ENCODE data around the gene VRTN.

VRTN gene

GRCh38 chr14:74391479-74391878 lies 43.2 kb downstream of the VRTN start:
- Histone ChIP-seq H3K4me3 (ENCODE audit: low read depth in 1 of 2, low read length in 2 of 2) (no peak overlapping the region), H3K27me3 (ENCODE audit: control insufficient read depth in 1 of 2, insufficient read depth in 2 of 2, low read length in 2 of 2) (peaks cover 0 to 8% of the 10 kb centered on the region in 2 donors), H3K27ac (ENCODE audit: low read depth, low read length) (no peak overlapping the region), H3K4me1 (ENCODE audit: control insufficient read depth in 1 of 2, insufficient read depth in 2 of 2, low read length in 2 of 2) (no peaks in the 10 kb centered on the region), H3K9ac (ENCODE audit: low read depth in 1 of 2, low read length in 2 of 2) (no peak overlapping the region), H3K36me3 (ENCODE audit: control insufficient read depth in 1 of 2, insufficient read depth in 2 of 2, low read length in 2 of 2) (no peaks in the 10 kb centered on the region), H3K9me3 (ENCODE audit: control insufficient read depth in 1 of 2, low read length in 2 of 2) (no peaks in the 10 kb centered on the region)

- H3K36me3 ChIP-seq (ENCODE audit: control insufficient read depth in 1 of 2, insufficient read depth in 2 of 2, low read length in 2 of 2) = no peaks in the 10 kb centered on the region
- no peak overlapping the region for H3K27ac ChIP-seq (ENCODE audit: low read depth, low read length)
- no peak overlapping the region for H3K9ac ChIP-seq (ENCODE audit: low read depth in 1 of 2, low read length in 2 of 2)
- no peaks in the 10 kb centered on the region for H3K4me1 ChIP-seq (ENCODE audit: control insufficient read depth in 1 of 2, insufficient read depth in 2 of 2, low read length in 2 of 2)
- H3K27me3 ChIP-seq (ENCODE audit: control insufficient read depth in 1 of 2, insufficient read depth in 2 of 2, low read length in 2 of 2) = peaks cover 0 to 8% of the 10 kb centered on the region in 2 donors
- H3K9me3 ChIP-seq (ENCODE audit: control insufficient read depth in 1 of 2, low read length in 2 of 2) = no peaks in the 10 kb centered on the region
- H3K4me3 ChIP-seq (ENCODE audit: low read depth in 1 of 2, low read length in 2 of 2) = no peak overlapping the region
Observed at GRCh38 chr14:74392616-74393570, 44.6 kb downstream of the VRTN start.

GRCh38 chr14:74394549-74394948 lies 46.3 kb downstream of the VRTN start:
- no peaks in the 10 kb centered on the region for H3K36me3 ChIP-seq (ENCODE audit: control insufficient read depth in 1 of 2, insufficient read depth in 2 of 2, low read length in 2 of 2)
- H3K4me3 ChIP-seq (ENCODE audit: low read depth in 1 of 2, low read length in 2 of 2) = no peak overlapping the region
- H3K27me3 ChIP-seq (ENCODE audit: control insufficient read depth in 1 of 2, insufficient read depth in 2 of 2, low read length in 2 of 2) = peaks cover 0 to 8% of the 10 kb centered on the region in 2 donors
- no peak overlapping the region for H3K9ac ChIP-seq (ENCODE audit: low read depth in 1 of 2, low read length in 2 of 2)
- no peaks in the 10 kb centered on the region for H3K9me3 ChIP-seq (ENCODE audit: control insufficient read depth in 1 of 2, low read length in 2 of 2)
- no peak overlapping the region for H3K27ac ChIP-seq (ENCODE audit: low read depth, low read length)
- no peaks in the 10 kb centered on the region for H3K4me1 ChIP-seq (ENCODE audit: control insufficient read depth in 1 of 2, insufficient read depth in 2 of 2, low read length in 2 of 2)

- H3K4me3 ChIP-seq (ENCODE audit: low read depth in 1 of 2, low read length in 2 of 2) = no peak overlapping the region
- no peak overlapping the region for H3K9ac ChIP-seq (ENCODE audit: low read depth in 1 of 2, low read length in 2 of 2)
- H3K9me3 ChIP-seq (ENCODE audit: control insufficient read depth in 1 of 2, low read length in 2 of 2) = no peaks in the 10 kb centered on the region
- no peaks in the 10 kb centered on the region for H3K4me1 ChIP-seq (ENCODE audit: control insufficient read depth in 1 of 2, insufficient read depth in 2 of 2, low read length in 2 of 2)
- no peaks in the 10 kb centered on the region for H3K36me3 ChIP-seq (ENCODE audit: control insufficient read depth in 1 of 2, insufficient read depth in 2 of 2, low read length in 2 of 2)
- peaks cover 0 to 8% of the 10 kb centered on the region in 2 donors for H3K27me3 ChIP-seq (ENCODE audit: control insufficient read depth in 1 of 2, insufficient read depth in 2 of 2, low read length in 2 of 2)
- no peak overlapping the region for H3K27ac ChIP-seq (ENCODE audit: low read depth, low read length)
Observed at GRCh38 chr14:74395094-74395493, 46.8 kb downstream of the VRTN start.

GRCh38 chr14:74400031-74400685 lies 51.9 kb downstream of the VRTN start:
- no peak overlapping the region for H3K4me3 ChIP-seq (ENCODE audit: low read depth in 1 of 2, low read length in 2 of 2)

GRCh38 chr14:74400919-74401503 lies 52.7 kb downstream of the VRTN start:
- Histone ChIP-seq H3K9me3 (ENCODE audit: control insufficient read depth in 1 of 2, low read length in 2 of 2) (no peaks in the 10 kb centered on the region), H3K36me3 (ENCODE audit: control insufficient read depth in 1 of 2, insufficient read depth in 2 of 2, low read length in 2 of 2) (no peaks in the 10 kb centered on the region), H3K27me3 (ENCODE audit: control insufficient read depth in 1 of 2, insufficient read depth in 2 of 2, low read length in 2 of 2) (peaks cover 0 to 8% of the 10 kb centered on the region in 2 donors), H3K9ac (ENCODE audit: low read depth in 1 of 2, low read length in 2 of 2) (no peak overlapping the region), H3K4me3 (ENCODE audit: low read depth in 1 of 2, low read length in 2 of 2) (no peak overlapping the region), H3K4me1 (ENCODE audit: control insufficient read depth in 1 of 2, insufficient read depth in 2 of 2, low read length in 2 of 2) (peaks cover 15 to 22% of the 10 kb centered on the region in 2 donors), H3K27ac (ENCODE audit: low read depth, low read length) (no peak overlapping the region)

More at GRCh38 chr14:74400031-74400685, 51.9 kb downstream of the VRTN start:
- no peak overlapping the region for H3K27ac ChIP-seq (ENCODE audit: low read depth, low read length)
- H3K27me3 ChIP-seq (ENCODE audit: control insufficient read depth in 1 of 2, insufficient read depth in 2 of 2, low read length in 2 of 2) = peaks cover 0 to 3% of the 10 kb centered on the region in 2 donors
- H3K9me3 ChIP-seq (ENCODE audit: control insufficient read depth in 1 of 2, low read length in 2 of 2) = no peaks in the 10 kb centered on the region
- no peak overlapping the region for H3K9ac ChIP-seq (ENCODE audit: low read depth in 1 of 2, low read length in 2 of 2)
- H3K4me1 ChIP-seq (ENCODE audit: control insufficient read depth in 1 of 2, insufficient read depth in 2 of 2, low read length in 2 of 2) = peaks cover 15 to 22% of the 10 kb centered on the region in 2 donors
- H3K36me3 ChIP-seq (ENCODE audit: control insufficient read depth in 1 of 2, insufficient read depth in 2 of 2, low read length in 2 of 2) = no peaks in the 10 kb centered on the region

- no peaks in the 10 kb centered on the region for H3K9me3 ChIP-seq (ENCODE audit: control insufficient read depth in 1 of 2, low read length in 2 of 2)
- H3K36me3 ChIP-seq (ENCODE audit: control insufficient read depth in 1 of 2, insufficient read depth in 2 of 2, low read length in 2 of 2) = no peaks in the 10 kb centered on the region
- H3K27ac ChIP-seq (ENCODE audit: low read depth, low read length) = no peak overlapping the region
- peaks cover 0 to 8% of the 10 kb centered on the region in 2 donors for H3K27me3 ChIP-seq (ENCODE audit: control insufficient read depth in 1 of 2, insufficient read depth in 2 of 2, low read length in 2 of 2)
- peaks cover 15 to 22% of the 10 kb centered on the region in 2 donors for H3K4me1 ChIP-seq (ENCODE audit: control insufficient read depth in 1 of 2, insufficient read depth in 2 of 2, low read length in 2 of 2)
- peak overlapping the region; percentile 47 to 60 for H3K4me3 ChIP-seq (ENCODE audit: low read depth in 1 of 2, low read length in 2 of 2)
- H3K9ac ChIP-seq (ENCODE audit: low read depth in 1 of 2, low read length in 2 of 2) = no peak overlapping the region
Observed at GRCh38 chr14:74401504-74402241, 53.4 kb downstream of the VRTN start.

GRCh38 chr14:74402401-74403251 lies 54.4 kb downstream of the VRTN start:
- H3K9ac ChIP-seq (ENCODE audit: low read depth in 1 of 2, low read length in 2 of 2) = no peak overlapping the region

More at GRCh38 chr14:74402401-74403251, 54.4 kb downstream of the VRTN start:
- H3K36me3 ChIP-seq (ENCODE audit: control insufficient read depth in 1 of 2, insufficient read depth in 2 of 2, low read length in 2 of 2) = no peaks in the 10 kb centered on the region
- H3K4me3 ChIP-seq (ENCODE audit: low read depth in 1 of 2, low read length in 2 of 2) = no peak overlapping the region
- H3K9me3 ChIP-seq (ENCODE audit: control insufficient read depth in 1 of 2, low read length in 2 of 2) = no peaks in the 10 kb centered on the region
- H3K27ac ChIP-seq (ENCODE audit: low read depth, low read length) = no peak overlapping the region
- H3K4me1 ChIP-seq (ENCODE audit: control insufficient read depth in 1 of 2, insufficient read depth in 2 of 2, low read length in 2 of 2) = peaks cover 15 to 22% of the 10 kb centered on the region in 2 donors
- H3K27me3 ChIP-seq (ENCODE audit: control insufficient read depth in 1 of 2, insufficient read depth in 2 of 2, low read length in 2 of 2) = peaks cover 0 to 8% of the 10 kb centered on the region in 2 donors
